Activated CD4-positive, alpha-beta T cell treated with anti-CD3 and anti-CD28 coated beads, Interleukin-2, Interleukin-4, amounts not matched to agents 100 ng/mL and 50 ng/mL, durations not matched to agents 16 hours and 8 hours (primary cell): ENCODE data around the gene AFF3.

ENCODE experiments used
- DNase-seq: peaks from one replicate; pipeline ENCODE4 v3.0.0-alpha.2; 2020; ENCODE audit warnings: low spot score

The AFF3 gene

GRCh38 chr2:99880148-99880963 lies 262.0 kb downstream of the AFF3 start:
- no peak for DNase-seq

GRCh38 chr2:99879481-99879880 lies 262.9 kb downstream of the AFF3 start:
- no peak for DNase-seq

- no peak for DNase-seq
These were observed 263.6 kb downstream of the AFF3 start for GRCh38 chr2:99878581-99879350.

- no peak for DNase-seq
These were observed 264.4 kb downstream of the AFF3 start for GRCh38 chr2:99877963-99878362.

GRCh38 chr2:99876956-99877355 lies 265.4 kb downstream of the AFF3 start:
- DNase-seq: no peak

GRCh38 chr2:99875627-99876201 lies 266.7 kb downstream of the AFF3 start:
- no peak for DNase-seq

GRCh38 chr2:99868260-99868659 lies 274.1 kb downstream of the AFF3 start:
- no peak for DNase-seq

- no peak for DNase-seq
These were observed 274.6 kb downstream of the AFF3 start for GRCh38 chr2:99867770-99868169.

- no peak for DNase-seq
These were observed 276.3 kb downstream of the AFF3 start for GRCh38 chr2:99865818-99866676.

GRCh38 chr2:99864561-99865553 lies 277.5 kb downstream of the AFF3 start:
- DNase-seq: no peak

GRCh38 chr2:99863903-99864270 lies 278.5 kb downstream of the AFF3 start:
- DNase-seq: no peak

- DNase-seq: no peak
These were observed 279.0 kb downstream of the AFF3 start for GRCh38 chr2:99863236-99863902.

- no peak for DNase-seq
These were observed 279.8 kb downstream of the AFF3 start for GRCh38 chr2:99862566-99862965.

- DNase-seq: no peak
These were observed 281.0 kb downstream of the AFF3 start for GRCh38 chr2:99861376-99861760.

- DNase-seq: no peak
These were observed 281.5 kb downstream of the AFF3 start for GRCh38 chr2:99860720-99861375.

GRCh38 chr2:99858951-99859596 lies 283.3 kb downstream of the AFF3 start:
- no peak for DNase-seq

GRCh38 chr2:99857867-99858444 lies 284.4 kb downstream of the AFF3 start:
- DNase-seq: no peak

GRCh38 chr2:99857372-99857771 lies 285.0 kb downstream of the AFF3 start:
- no peak for DNase-seq

GRCh38 chr2:99856119-99856518 lies 286.3 kb downstream of the AFF3 start:
- no peak for DNase-seq
